ENCODE data around the gene TMEM30A.
A peak's percentile ranks its signal among the peaks of the same experiment; 100 is the strongest.

The TMEM30A gene

GRCh38 chr6:75301537-75301936 lies 16.9 kb upstream of the TMEM30A start:
- Histone ChIP-seq H3K27me3 (ENCODE audit: insufficient read depth, insufficient read length) (no peaks in the 10 kb centered on the region), H3K36me3 (ENCODE audit: insufficient read depth, insufficient read length, low read length) (no peaks in the 10 kb centered on the region), H3K4me1 (ENCODE audit: insufficient read depth, insufficient read length) (no peaks in the 10 kb centered on the region), H3K9me3 (ENCODE audit: insufficient read depth, low read length) (no peaks in the 10 kb centered on the region), H3K9ac (ENCODE audit: insufficient read length, low read depth) (no peak overlapping the region), H3K4me3 (ENCODE audit: insufficient read length, low read depth) (no peak overlapping the region)
- DNase-seq (ENCODE audit: low read depth, low spot score), result no peak
- TF ChIP-seq ZNF274 (IDR thresholded peaks at IDR 0.05; ENCODE audit: low read depth, low read length), result no peak
- TF ChIP-seq SUZ12 (IDR thresholded peaks at IDR 0.05; ENCODE audit: extremely low read depth, insufficient read depth, insufficient read length), result no peak
- no peak for TF ChIP-seq YY1 (IDR thresholded peaks at IDR 0.05; ENCODE audit: insufficient read depth, insufficient read length)

DNA sequence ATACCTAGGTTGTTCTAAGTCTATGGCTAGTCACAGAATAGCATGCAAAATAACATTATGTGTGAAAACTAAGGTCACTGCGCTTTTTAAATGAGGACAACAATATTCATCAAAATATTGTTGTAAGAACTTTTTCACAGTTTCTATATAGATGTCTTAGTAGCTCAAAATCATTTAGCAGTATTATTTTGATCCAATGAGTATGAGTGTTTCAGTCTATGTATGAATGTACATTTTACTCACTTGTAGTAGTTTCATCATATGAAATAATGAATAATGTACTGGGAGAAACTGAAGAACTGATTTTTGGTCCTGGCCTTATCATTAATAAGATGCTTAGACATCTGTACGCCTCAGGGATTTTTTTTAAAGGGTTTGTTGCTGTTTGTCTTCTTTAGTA lies 16.5 kb upstream of the TMEM30A start:
- Histone ChIP-seq H3K9ac (ENCODE audit: insufficient read length, low read depth) (no peak overlapping the region), H3K9me3 (ENCODE audit: insufficient read depth, low read length) (no peaks in the 10 kb centered on the region), H3K4me1 (ENCODE audit: insufficient read depth, insufficient read length) (no peaks in the 10 kb centered on the region), H3K4me3 (ENCODE audit: insufficient read length, low read depth) (no peak overlapping the region), H3K36me3 (ENCODE audit: insufficient read depth, insufficient read length, low read length) (no peaks in the 10 kb centered on the region), H3K27me3 (ENCODE audit: insufficient read depth, insufficient read length) (no peaks in the 10 kb centered on the region)
- no peak for TF ChIP-seq ZNF274 (IDR thresholded peaks at IDR 0.05; ENCODE audit: low read depth, low read length)
- no peak for TF ChIP-seq YY1 (IDR thresholded peaks at IDR 0.05; ENCODE audit: insufficient read depth, insufficient read length)
- no peak for TF ChIP-seq SUZ12 (IDR thresholded peaks at IDR 0.05; ENCODE audit: extremely low read depth, insufficient read depth, insufficient read length)
- no peak for DNase-seq (ENCODE audit: low read depth, low spot score)

DNA sequence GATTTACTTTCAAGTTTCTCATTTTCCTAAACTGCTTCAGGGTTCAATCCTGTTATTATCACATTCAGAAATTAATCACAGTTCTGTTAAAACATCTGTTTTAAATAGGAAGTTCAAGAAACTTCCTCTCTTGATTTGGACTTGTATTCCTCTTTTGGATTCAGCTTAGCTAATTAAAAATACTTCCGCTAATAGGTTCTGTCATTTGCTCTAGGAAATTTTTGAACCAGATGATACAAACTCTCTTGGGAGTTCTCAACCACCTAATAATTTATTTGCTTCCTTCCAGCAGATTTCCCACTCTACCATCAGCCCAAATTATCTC lies 15.9 kb upstream of the TMEM30A start:
- Histone ChIP-seq H3K4me1 (ENCODE audit: insufficient read depth, insufficient read length) (no peaks in the 10 kb centered on the region), H3K4me3 (ENCODE audit: insufficient read length, low read depth) (no peak overlapping the region), H3K9ac (ENCODE audit: insufficient read length, low read depth) (no peak overlapping the region), H3K36me3 (ENCODE audit: insufficient read depth, insufficient read length, low read length) (no peaks in the 10 kb centered on the region), H3K9me3 (ENCODE audit: insufficient read depth, low read length) (no peaks in the 10 kb centered on the region), H3K27me3 (ENCODE audit: insufficient read depth, insufficient read length) (no peaks in the 10 kb centered on the region)
- no peak for TF ChIP-seq SUZ12 (IDR thresholded peaks at IDR 0.05; ENCODE audit: extremely low read depth, insufficient read depth, insufficient read length)
- TF ChIP-seq ZNF274 (IDR thresholded peaks at IDR 0.05; ENCODE audit: low read depth, low read length), result no peak
- TF ChIP-seq YY1 (IDR thresholded peaks at IDR 0.05; ENCODE audit: insufficient read depth, insufficient read length), result no peak
- no peak for DNase-seq (ENCODE audit: low read depth, low spot score)

- H3K36me3 ChIP-seq (ENCODE audit: insufficient read depth, insufficient read length, low read length), result no peaks in the 10 kb centered on the region
- no peaks in the 10 kb centered on the region for H3K27me3 ChIP-seq (ENCODE audit: insufficient read depth, insufficient read length)
- H3K9ac ChIP-seq (ENCODE audit: insufficient read length, low read depth), result no peak overlapping the region
- H3K9me3 ChIP-seq (ENCODE audit: insufficient read depth, low read length), result no peaks in the 10 kb centered on the region
- no peak for TF ChIP-seq SUZ12 (IDR thresholded peaks at IDR 0.05; ENCODE audit: extremely low read depth, insufficient read depth, insufficient read length)
- no peak for TF ChIP-seq ZNF274 (IDR thresholded peaks at IDR 0.05; ENCODE audit: low read depth, low read length)
- TF ChIP-seq YY1 (IDR thresholded peaks at IDR 0.05; ENCODE audit: insufficient read depth, insufficient read length), result no peak
- no peaks in the 10 kb centered on the region for H3K4me1 ChIP-seq (ENCODE audit: insufficient read depth, insufficient read length)
- no peak for DNase-seq (ENCODE audit: low read depth, low spot score)
- no peak overlapping the region for H3K4me3 ChIP-seq (ENCODE audit: insufficient read length, low read depth)
Measured at GRCh38 chr6:75299801-75300530, 15.4 kb upstream of the TMEM30A start.

- peak; percentile 40 for DNase-seq (ENCODE audit: low read depth, low spot score)
- TF ChIP-seq YY1 (IDR thresholded peaks at IDR 0.05; ENCODE audit: insufficient read depth, insufficient read length), result no peak
- no peak for TF ChIP-seq ZNF274 (IDR thresholded peaks at IDR 0.05; ENCODE audit: low read depth, low read length)
- no peak for TF ChIP-seq SUZ12 (IDR thresholded peaks at IDR 0.05; ENCODE audit: extremely low read depth, insufficient read depth, insufficient read length)
- no peak overlapping the region for H3K4me3 ChIP-seq (ENCODE audit: insufficient read length, low read depth)
- H3K36me3 ChIP-seq (ENCODE audit: insufficient read depth, insufficient read length, low read length), result no peaks in the 10 kb centered on the region
- no peaks in the 10 kb centered on the region for H3K4me1 ChIP-seq (ENCODE audit: insufficient read depth, insufficient read length)
- H3K9me3 ChIP-seq (ENCODE audit: insufficient read depth, low read length), result no peaks in the 10 kb centered on the region
- no peaks in the 10 kb centered on the region for H3K27me3 ChIP-seq (ENCODE audit: insufficient read depth, insufficient read length)
- H3K9ac ChIP-seq (ENCODE audit: insufficient read length, low read depth), result no peak overlapping the region
Measured at GRCh38 chr6:75296811-75297779, 12.5 kb upstream of the TMEM30A start.

GRCh38 chr6:75292555-75292954 lies 8.0 kb upstream of the TMEM30A start:
- no peak overlapping the region for H3K9ac ChIP-seq (ENCODE audit: insufficient read length, low read depth)
- DNase-seq (ENCODE audit: low read depth, low spot score), result no peak
- H3K36me3 ChIP-seq (ENCODE audit: insufficient read depth, insufficient read length, low read length), result no peaks in the 10 kb centered on the region
- H3K9me3 ChIP-seq (ENCODE audit: insufficient read depth, low read length), result no peaks in the 10 kb centered on the region
- no peak for TF ChIP-seq SUZ12 (IDR thresholded peaks at IDR 0.05; ENCODE audit: extremely low read depth, insufficient read depth, insufficient read length)
- TF ChIP-seq ZNF274 (IDR thresholded peaks at IDR 0.05; ENCODE audit: low read depth, low read length), result no peak
- no peak for TF ChIP-seq YY1 (IDR thresholded peaks at IDR 0.05; ENCODE audit: insufficient read depth, insufficient read length)
- H3K4me1 ChIP-seq (ENCODE audit: insufficient read depth, insufficient read length), result no peaks in the 10 kb centered on the region
- no peak overlapping the region for H3K4me3 ChIP-seq (ENCODE audit: insufficient read length, low read depth)
- H3K27me3 ChIP-seq (ENCODE audit: insufficient read depth, insufficient read length), result no peaks in the 10 kb centered on the region

- no peak overlapping the region for H3K4me3 ChIP-seq (ENCODE audit: insufficient read length, low read depth)
- H3K9me3 ChIP-seq (ENCODE audit: insufficient read depth, low read length), result no peaks in the 10 kb centered on the region
- DNase-seq (ENCODE audit: low read depth, low spot score), result no peak
- no peaks in the 10 kb centered on the region for H3K27me3 ChIP-seq (ENCODE audit: insufficient read depth, insufficient read length)
- H3K4me1 ChIP-seq (ENCODE audit: insufficient read depth, insufficient read length), result no peaks in the 10 kb centered on the region
- no peaks in the 10 kb centered on the region for H3K36me3 ChIP-seq (ENCODE audit: insufficient read depth, insufficient read length, low read length)
- no peak for TF ChIP-seq ZNF274 (IDR thresholded peaks at IDR 0.05; ENCODE audit: low read depth, low read length)
- H3K9ac ChIP-seq (ENCODE audit: insufficient read length, low read depth), result no peak overlapping the region
Measured at GRCh38 chr6:75291744-75292143, 7.2 kb upstream of the TMEM30A start.
